Upper lobe of left lung (tissue), 4 donors: ENCODE data around the gene MEPCE.
A peak's percentile ranks its signal among the peaks of the same experiment; 100 is the strongest.

Experiments used
- POLR2A ChIP-seq, 4 donors: fragments of 450-650 bp; IDR thresholded peaks; one replicate each; pipeline ENCODE4 v1.5.1; 2016 to 2017; ENCODE audit warnings: antibody characterized with exemption in 4 of 4, mild to moderate bottlenecking in 2 of 4
- TF ChIP-seq, protein P1 (sequence below), 6 experiments: fragments of 450-650 bp in 4 of 6; fragments of 200-600 bp in 2 of 6; sonication (generic) in 2 of 6; IDR thresholded peaks; one replicate each; pipeline ENCODE4 v1.5.1; 2016 to 2019; ENCODE audit warnings: antibody characterized with exemption in 6 of 6

DNA sequence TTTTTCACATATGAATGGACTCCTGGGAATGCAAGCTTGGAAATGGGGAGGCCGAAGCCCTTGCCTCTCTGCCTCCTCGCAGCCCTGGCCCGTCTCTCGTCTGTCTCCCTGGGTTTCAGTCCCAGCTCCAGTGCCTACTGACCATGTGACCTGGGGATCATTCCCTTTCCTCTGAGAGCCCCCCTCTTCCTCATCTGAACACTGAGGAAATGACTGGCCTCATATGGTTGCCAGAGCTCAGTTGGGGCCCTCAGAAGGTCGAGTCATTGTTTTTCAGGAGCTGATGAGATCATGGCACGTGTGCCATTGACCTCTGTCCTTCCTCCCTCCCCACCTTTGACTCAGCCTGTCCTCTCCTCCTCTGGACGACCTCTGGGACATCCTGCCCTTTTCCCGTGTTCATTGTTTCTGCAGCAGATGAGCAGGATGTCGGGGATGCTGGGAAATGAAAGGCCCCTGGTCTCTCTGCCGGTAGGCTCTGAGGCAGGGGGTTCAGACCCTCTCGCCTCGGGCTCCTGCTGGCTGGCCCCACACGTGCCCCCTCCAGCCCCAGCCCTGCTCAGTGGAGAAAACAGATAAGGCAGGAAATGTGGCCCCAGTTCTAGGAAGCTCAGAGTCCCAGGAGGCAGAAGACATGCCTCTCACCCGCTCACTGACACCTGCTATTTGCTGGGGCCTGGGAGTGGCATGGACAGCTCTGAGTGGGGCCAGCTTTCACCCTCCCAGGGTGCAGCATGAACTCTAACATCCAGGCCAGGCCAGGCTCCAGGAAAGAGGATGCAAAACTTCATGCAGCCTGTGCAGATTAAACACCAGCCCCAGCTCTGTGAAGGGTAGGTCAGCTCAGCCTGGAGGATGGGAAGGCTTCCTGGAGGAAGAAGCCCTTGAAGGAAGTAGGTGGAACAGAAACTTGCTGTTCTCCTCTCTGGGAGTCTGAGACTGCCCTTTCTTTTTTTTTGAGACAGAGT lies 15.0 kb downstream of the MEPCE start:
- TF ChIP-seq, protein P1, sequence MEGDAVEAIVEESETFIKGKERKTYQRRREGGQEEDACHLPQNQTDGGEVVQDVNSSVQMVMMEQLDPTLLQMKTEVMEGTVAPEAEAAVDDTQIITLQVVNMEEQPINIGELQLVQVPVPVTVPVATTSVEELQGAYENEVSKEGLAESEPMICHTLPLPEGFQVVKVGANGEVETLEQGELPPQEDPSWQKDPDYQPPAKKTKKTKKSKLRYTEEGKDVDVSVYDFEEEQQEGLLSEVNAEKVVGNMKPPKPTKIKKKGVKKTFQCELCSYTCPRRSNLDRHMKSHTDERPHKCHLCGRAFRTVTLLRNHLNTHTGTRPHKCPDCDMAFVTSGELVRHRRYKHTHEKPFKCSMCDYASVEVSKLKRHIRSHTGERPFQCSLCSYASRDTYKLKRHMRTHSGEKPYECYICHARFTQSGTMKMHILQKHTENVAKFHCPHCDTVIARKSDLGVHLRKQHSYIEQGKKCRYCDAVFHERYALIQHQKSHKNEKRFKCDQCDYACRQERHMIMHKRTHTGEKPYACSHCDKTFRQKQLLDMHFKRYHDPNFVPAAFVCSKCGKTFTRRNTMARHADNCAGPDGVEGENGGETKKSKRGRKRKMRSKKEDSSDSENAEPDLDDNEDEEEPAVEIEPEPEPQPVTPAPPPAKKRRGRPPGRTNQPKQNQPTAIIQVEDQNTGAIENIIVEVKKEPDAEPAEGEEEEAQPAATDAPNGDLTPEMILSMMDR (IDR thresholded peaks at IDR 0.05): no peak
- TF ChIP-seq POLR2A (IDR thresholded peaks at IDR 0.05): peak in 1 of 4 donors; percentile 18
